B cell (primary cell): ENCODE data around the gene TIAM2. TPM values are rescaled to one million over a fixed set of nuclear protein-coding genes. Genes with fewer than 3 reads are reported as not detected.
A peak's percentile ranks its signal among the peaks of the same experiment; 100 is the strongest.

ENCODE experiments used
- ATAC-seq: fragments of 200-7000 bp; cut with Tn5 transposase; one replicate; pipeline ENCODE4 v1.10.0; 2021; ENCODE audit warnings: low read depth, mild to moderate bottlenecking, moderate number of reproducible peaks, moderate library complexity
- CTCF ChIA-PET: fragments of 350-600 bp; sonication (Branson Sonifier 250); formaldehyde crosslinking; loops from one replicate; lab custom pipeline; 2021; ENCODE audit warnings: antibody characterized with exemption, inconsistent platforms; lab: Charles Lee
- POLR2A ChIA-PET: fragments of 350-600 bp; sonication (Branson Sonifier 250); formaldehyde crosslinking; loops from one replicate; lab custom pipeline; 2021; ENCODE audit warnings: antibody characterized with exemption; lab: Charles Lee
- DNase-seq: peaks from one replicate; pipeline ENCODE4 v3.0.0; 2013
- H2AFZ ChIP-seq: 2 replicates; pipeline ENCODE4 v1.6.1; 2012; ENCODE audit warnings: mild to moderate bottlenecking, low read depth, low read length; ENCODE audit not compliant: insufficient read depth, poor library complexity, severe bottlenecking
- H3K27ac ChIP-seq, 2 donors: 1 replicate in 1 of 2; 2 replicates in 1 of 2; pipeline ENCODE4 v1.5.1; 2012 to 2013; ENCODE audit warnings: low read length in 2 of 2, mild to moderate bottlenecking in 2 of 2, moderate library complexity in 1 of 2
- H3K27me3 ChIP-seq, 4 experiments: fragments of 200-600 bp in 1 of 4; sonication (generic) in 1 of 4; replicated peaks in 1 of 4; 1 replicate in 2 of 4; 2 replicates in 2 of 4; pipeline versions ENCODE4 v1.6.1 to v1.7.0; 2013 to 2016; ENCODE audit warnings: low read length in 3 of 4, mild to moderate bottlenecking in 2 of 4, mixed read lengths in 1 of 4, moderate library complexity in 1 of 4; ENCODE audit not compliant: insufficient read depth in 4 of 4, control insufficient read depth in 3 of 4; ENCODE audit errors: control extremely low read depth in 1 of 4
- H3K36me3 ChIP-seq, 2 experiments: replicated peaks in 1 of 2; 1 replicate in 1 of 2; 2 replicates in 1 of 2; pipeline versions ENCODE4 v1.6.1 to v1.7.1; 2013; ENCODE audit warnings: low read length in 1 of 2; ENCODE audit not compliant: insufficient read depth in 2 of 2, control insufficient read depth in 1 of 2; ENCODE audit errors: control extremely low read depth in 1 of 2, extremely low read depth in 1 of 2
- H3K4me1 ChIP-seq, 2 donors: fragments of 200-600 bp in 1 of 2; sonication (generic) in 1 of 2; 1 replicate in 1 of 2; 2 replicates in 1 of 2; pipeline versions ENCODE4 v1.5.1 to v1.6.1; 2013 to 2017; ENCODE audit warnings: low read length in 2 of 2; ENCODE audit not compliant: control insufficient read depth in 2 of 2, insufficient read depth in 2 of 2
- H3K4me2 ChIP-seq: replicated peaks from 2 replicates; pipeline ENCODE3; 2012; ENCODE audit warnings: mild to moderate bottlenecking, low read depth, low read length; ENCODE audit not compliant: poor library complexity, severe bottlenecking
- H3K4me3 ChIP-seq, 5 experiments: fragments of 200-600 bp in 1 of 5; sonication (generic) in 1 of 5; 1 replicate in 3 of 5; 2 replicates in 2 of 5; pipeline versions ENCODE4 v1.5.1 to v1.7.0; 2011 to 2016; ENCODE audit warnings: low read length in 4 of 5, mild to moderate bottlenecking in 4 of 5, low read depth in 2 of 5, control low read depth in 1 of 5, moderate library complexity in 1 of 5; ENCODE audit not compliant: insufficient read depth in 1 of 5; ENCODE audit errors: control extremely low read depth in 1 of 5, extremely low read depth in 1 of 5
- H3K79me2 ChIP-seq: fragments of 200-600 bp; sonication (generic); one replicate; pipeline ENCODE4 v1.6.0; 2016; ENCODE audit warnings: low read length; ENCODE audit not compliant: control insufficient read depth, insufficient read depth
- H3K9ac ChIP-seq: fragments of 200-600 bp; sonication (generic); 2 replicates; pipeline ENCODE4 v1.6.1; 2017; ENCODE audit warnings: mild to moderate bottlenecking, low read length, moderate library complexity
- H3K9me3 ChIP-seq, 3 donors: one replicate each; pipeline versions ENCODE4 v1.6.1 to v1.7.1; 2013; ENCODE audit warnings: low read length in 2 of 3; ENCODE audit not compliant: control insufficient read depth in 2 of 3, insufficient read depth in 1 of 3; ENCODE audit errors: control extremely low read depth in 1 of 3
- H4K20me1 ChIP-seq: 2 replicates; pipeline ENCODE4 v1.6.0; 2012; ENCODE audit warnings: mild to moderate bottlenecking, low read length; ENCODE audit not compliant: insufficient read depth, control insufficient read depth, poor library complexity, severe bottlenecking
- H3K27ac Mint-ChIP-seq: one replicate; pipeline ENCODE4 v1.8.0; 2021; ENCODE audit warnings: mixed read lengths
- H3K27me3 Mint-ChIP-seq: one replicate; pipeline ENCODE4 v1.8.0; 2021; ENCODE audit warnings: mixed read lengths
- H3K4me1 Mint-ChIP-seq: one replicate; pipeline ENCODE4 v1.8.0; 2021; ENCODE audit warnings: mixed read lengths
- H3K4me3 Mint-ChIP-seq: one replicate; pipeline ENCODE4 v1.8.0; 2021; ENCODE audit warnings: mixed read lengths
- H3K9me3 Mint-ChIP-seq: one replicate; pipeline ENCODE4 v1.8.0; 2022; ENCODE audit warnings: mixed read lengths; ENCODE audit not compliant: insufficient read depth
- EZH2 ChIP-seq: IDR thresholded peaks from 2 replicates; pipeline ENCODE4 v1.6.1; 2012; ENCODE audit warnings: borderline replicate concordance, low read depth, mild to moderate bottlenecking, moderate library complexity, low read length; ENCODE audit not compliant: insufficient read depth, poor library complexity, severe bottlenecking
- WGBS: methylation state at CpG from one replicate; pipeline ENCODE4 v1.1.5; 2013; ENCODE audit warnings: missing lambda C conversion rate; ENCODE audit not compliant: insufficient coverage; 5-methylcytosine and 5-hydroxymethylcytosine counted together
- intact Hi-C: fragments of 100-400 bp; cut with micrococcal nuclease; formaldehyde crosslinking; loops from one replicate; pipeline ENCODE4 v1.10.0; 2022
- polyA plus RNA-seq: library from polyadenylated mRNA; depleted of rRNA; stranded (reverse); fragments of >200 nt; gene quantifications from 2 replicates; pipeline ENCODE4 v1.2.3, GENCODE V29; 2012
- total RNA-seq, 2 donors: library from RNA; stranded (reverse); fragments of 120-200 nt in 1 of 2; gene quantifications; 1 replicate in 1 of 2; 2 replicates in 1 of 2; pipeline versions ENCODE4 v1.2.3 to v1.2.4, GENCODE V29; 2013 to 2022
- TF ChIP-seq, protein P1 (sequence below): fragments of 200-600 bp; IDR thresholded peaks from one replicate; pipeline ENCODE4 v1.8.0; 2022; ENCODE audit warnings: antibody characterized with exemption, mild to moderate bottlenecking

Gene TIAM2
- total and polyA plus RNA-seq, 2 donors (not counting 1 experiment from before 2014, with no cell fraction given) = 13.1 to 18.8 TPM

DNA sequence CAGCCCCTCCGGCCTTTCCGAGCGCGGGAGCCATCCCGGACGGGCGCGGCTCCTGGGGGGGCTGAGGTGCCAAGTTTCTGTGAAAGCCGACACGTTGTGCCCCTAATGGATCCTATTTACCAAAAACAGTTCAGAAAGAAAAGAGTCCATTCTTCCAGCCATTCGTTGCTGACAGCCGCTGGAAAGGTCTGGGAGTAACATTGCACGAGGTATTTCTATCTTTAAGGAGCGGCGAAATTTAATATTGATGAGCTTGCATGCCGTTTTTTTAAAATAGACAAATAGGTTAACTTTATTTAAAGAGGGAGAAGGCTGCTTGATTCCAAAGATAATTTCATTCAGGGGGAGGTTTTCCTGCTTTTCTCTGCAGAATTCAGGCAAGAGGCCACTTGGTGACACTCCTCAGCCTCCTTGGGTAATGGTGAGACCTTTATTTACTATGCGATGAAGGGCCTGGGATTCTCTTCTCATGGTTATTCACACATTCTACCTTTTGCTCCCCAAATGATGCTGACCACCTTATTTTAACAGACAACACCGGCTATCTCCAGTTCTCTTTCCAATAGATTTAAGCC, 988 bp downstream of the TIAM2 start:
- ATAC-seq = no peak
- ChIA-PET POLR2A (no interaction called here), CTCF (no interaction called here)
- Histone ChIP-seq H3K9me3 (no peaks in the 10 kb centered on the region), H2AFZ (peak overlapping the region; percentile 42), H4K20me1 (no peaks in the 10 kb centered on the region), H3K4me1 (peaks cover 8% of the 10 kb centered on the region in 2 donors), H3K27ac (no peak overlapping the region), H3K36me3 (no peaks in the 10 kb centered on the region), H3K4me3 (peak overlapping the region in 4 of 5 experiments; percentile 2 to 39 (median 28)), H3K27me3 (peaks cover 0 to 24% (median 7%) of the 10 kb centered on the region in 4 experiments), H3K79me2 (no peaks in the 10 kb centered on the region), H3K9ac (peak overlapping the region; percentile 32), H3K4me2 (peak overlapping the region; percentile 74)
- no peak for DNase-seq
- Mint-ChIP-seq H3K27me3 (peaks cover 24% of the 10 kb centered on the region), H3K27ac (no peak overlapping the region), H3K9me3 (no peaks in the 10 kb centered on the region), H3K4me1 (peaks cover 8% of the 10 kb centered on the region), H3K4me3 (peak overlapping the region; percentile 30)
- WGBS = 33% methylated on average over 12 of the region's 18 CpGs
- intact Hi-C loops = no loop called here
- TF ChIP-seq EZH2 = no peak
- TF ChIP-seq, protein P1, sequence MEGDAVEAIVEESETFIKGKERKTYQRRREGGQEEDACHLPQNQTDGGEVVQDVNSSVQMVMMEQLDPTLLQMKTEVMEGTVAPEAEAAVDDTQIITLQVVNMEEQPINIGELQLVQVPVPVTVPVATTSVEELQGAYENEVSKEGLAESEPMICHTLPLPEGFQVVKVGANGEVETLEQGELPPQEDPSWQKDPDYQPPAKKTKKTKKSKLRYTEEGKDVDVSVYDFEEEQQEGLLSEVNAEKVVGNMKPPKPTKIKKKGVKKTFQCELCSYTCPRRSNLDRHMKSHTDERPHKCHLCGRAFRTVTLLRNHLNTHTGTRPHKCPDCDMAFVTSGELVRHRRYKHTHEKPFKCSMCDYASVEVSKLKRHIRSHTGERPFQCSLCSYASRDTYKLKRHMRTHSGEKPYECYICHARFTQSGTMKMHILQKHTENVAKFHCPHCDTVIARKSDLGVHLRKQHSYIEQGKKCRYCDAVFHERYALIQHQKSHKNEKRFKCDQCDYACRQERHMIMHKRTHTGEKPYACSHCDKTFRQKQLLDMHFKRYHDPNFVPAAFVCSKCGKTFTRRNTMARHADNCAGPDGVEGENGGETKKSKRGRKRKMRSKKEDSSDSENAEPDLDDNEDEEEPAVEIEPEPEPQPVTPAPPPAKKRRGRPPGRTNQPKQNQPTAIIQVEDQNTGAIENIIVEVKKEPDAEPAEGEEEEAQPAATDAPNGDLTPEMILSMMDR = no peak

DNA sequence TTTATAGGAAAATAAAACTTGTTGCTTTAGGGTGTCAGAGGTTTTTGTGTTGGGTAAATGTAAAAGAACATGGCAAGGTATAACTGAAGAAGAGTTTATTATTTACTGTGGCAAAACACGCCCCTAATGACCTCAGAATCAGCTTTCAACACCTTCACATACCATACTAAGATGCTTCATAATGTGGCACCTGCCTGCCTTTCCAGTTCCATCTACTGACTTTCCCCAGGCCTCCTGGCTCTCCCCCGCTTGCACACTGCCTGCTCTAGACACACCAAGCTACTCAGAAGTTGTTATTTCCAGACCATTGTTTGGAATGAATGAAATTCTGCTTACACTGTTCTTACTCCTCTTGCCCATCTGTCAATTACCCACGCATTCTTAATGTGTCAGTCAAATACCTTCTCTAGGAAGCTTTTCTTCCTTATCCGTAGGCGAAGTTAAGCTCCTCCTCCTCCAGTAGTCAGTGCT, 1.8 kb downstream of the TIAM2 start:
- Histone ChIP-seq H3K27ac (no peak overlapping the region), H3K9me3 (no peaks in the 10 kb centered on the region), H3K4me3 (no peak overlapping the region), H3K27me3 (peaks cover 0 to 24% (median 7%) of the 10 kb centered on the region in 4 experiments), H3K79me2 (no peaks in the 10 kb centered on the region), H3K4me1 (peaks cover 8% of the 10 kb centered on the region in 2 donors), H4K20me1 (no peaks in the 10 kb centered on the region), H3K4me2 (no peak overlapping the region), H3K9ac (no peak overlapping the region), H2AFZ (no peak overlapping the region), H3K36me3 (no peaks in the 10 kb centered on the region)
- Mint-ChIP-seq H3K27ac (no peak overlapping the region), H3K4me1 (peaks cover 8% of the 10 kb centered on the region), H3K9me3 (no peaks in the 10 kb centered on the region), H3K27me3 (peaks cover 24% of the 10 kb centered on the region), H3K4me3 (peak overlapping the region; percentile 11)
- intact Hi-C loops = no loop called here
- no peak for TF ChIP-seq EZH2
- TF ChIP-seq, protein P1 = no peak
- ATAC-seq = no peak
- CTCF ChIA-PET = no interaction called here
- no peak for DNase-seq
- 100% methylated on average over 3 of the region's 5 CpGs for WGBS
- POLR2A ChIA-PET = no interaction called here
